IPS-NIHi7 (cell line): ENCODE data around the gene WBP1.
A peak's percentile ranks its signal among the peaks of the same experiment; 100 is the strongest.
"Not testable (repeated sequence)": the region's sequence is repeated elsewhere in the genome, so short reads cannot be mapped to it uniquely, and the experiment has no call there.

Source experiments
- DNase-seq: peaks from one replicate; pipeline ENCODE4 v3.0.0; 2012; ENCODE audit warnings: mixed read lengths; ENCODE audit errors: extremely low spot score

WBP1 gene

DNA sequence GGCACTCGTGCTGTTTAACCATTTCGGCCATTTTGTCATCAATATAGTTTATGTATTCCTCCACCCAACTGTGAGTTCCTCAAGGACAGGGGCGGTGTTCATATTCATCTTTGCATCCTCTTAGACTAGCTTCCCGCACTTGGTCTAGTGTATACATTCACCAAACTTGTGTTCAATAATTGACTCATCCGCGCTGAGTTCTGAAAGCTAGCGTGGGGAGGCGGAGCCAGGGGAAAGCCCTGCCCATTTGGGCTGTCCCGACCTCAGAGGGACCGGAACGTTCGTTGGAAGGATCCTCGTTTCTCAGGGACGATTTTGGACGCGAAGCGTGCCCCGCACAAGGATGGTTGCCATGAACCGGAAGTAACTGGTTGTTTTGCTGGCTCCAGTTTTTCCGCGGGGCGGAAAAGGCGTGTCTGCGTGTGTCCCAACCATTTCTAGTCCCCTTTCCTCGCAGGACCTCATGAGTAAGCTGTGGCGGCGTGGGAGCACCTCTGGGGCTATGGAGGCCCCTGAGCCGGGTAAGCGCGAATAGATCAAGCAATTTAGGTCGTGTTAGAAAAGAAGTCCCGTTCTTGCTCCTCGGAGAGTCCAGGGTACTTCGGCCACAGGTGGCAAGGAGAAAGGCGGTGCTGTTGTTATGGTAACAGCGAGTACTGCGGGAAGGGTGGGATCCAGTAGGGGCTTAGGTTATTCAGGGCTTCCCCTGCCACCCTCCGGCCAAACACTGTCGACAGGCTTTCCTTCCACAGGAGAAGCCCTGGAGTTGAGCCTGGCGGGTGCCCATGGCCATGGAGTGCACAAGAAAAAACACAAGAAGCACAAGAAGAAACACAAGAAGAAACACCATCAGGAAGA lies 3.4 kb upstream of the WBP1 start, which contains the start of gene INO80B:
Gene INO80B, plus strand, starts transcription at position 434 of the 858 bp plus-strand sequence. Its CDS starts 30 bp downstream, at position 464.
- peak; percentile 79 for DNase-seq

DNA sequence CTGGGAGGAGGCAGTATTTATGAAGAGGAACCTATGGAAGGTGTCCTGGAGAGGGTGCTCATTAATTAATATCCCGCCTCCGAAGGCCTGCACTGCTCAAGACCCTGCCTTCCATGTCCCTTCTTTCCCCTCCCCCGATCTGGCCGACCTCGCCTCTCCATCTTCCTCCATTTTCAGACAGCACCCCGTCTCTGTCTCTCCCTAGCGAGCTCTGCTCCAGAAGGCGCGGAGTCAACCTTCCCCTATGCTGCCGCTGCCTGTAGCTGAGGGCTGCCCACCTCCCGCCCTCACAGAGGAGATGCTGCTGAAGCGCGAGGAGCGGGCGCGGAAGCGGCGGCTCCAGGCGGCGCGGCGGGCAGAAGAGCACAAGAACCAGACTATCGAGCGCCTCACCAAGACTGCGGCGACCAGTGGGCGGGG lies 1.1 kb upstream of the WBP1 start:
- DNase-seq = no peak

DNA sequence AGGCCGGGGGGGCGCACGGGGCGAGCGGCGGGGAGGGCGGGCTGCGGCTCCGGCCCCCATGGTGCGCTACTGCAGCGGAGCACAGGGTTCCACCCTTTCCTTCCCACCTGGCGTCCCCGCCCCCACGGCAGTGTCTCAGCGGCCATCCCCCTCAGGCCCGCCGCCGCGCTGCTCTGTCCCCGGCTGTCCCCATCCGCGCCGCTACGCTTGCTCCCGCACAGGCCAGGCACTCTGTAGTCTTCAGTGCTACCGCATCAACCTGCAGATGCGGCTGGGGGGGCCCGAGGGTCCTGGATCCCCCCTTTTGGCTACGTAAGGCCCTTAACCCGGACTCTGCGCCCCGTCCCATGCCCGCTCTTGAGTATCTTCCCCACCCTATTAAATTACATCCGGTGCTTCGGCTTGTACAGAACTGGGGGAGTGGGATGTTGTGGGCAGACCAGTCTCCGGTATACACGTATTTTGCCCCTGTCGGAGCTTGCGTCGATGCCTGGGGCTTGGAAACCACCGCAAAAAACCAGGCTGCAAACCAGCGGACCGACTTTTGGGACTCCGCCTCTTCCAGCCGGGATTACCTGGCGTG lies 598 bp upstream of the WBP1 start:
- peak; percentile 62 for DNase-seq

DNA sequence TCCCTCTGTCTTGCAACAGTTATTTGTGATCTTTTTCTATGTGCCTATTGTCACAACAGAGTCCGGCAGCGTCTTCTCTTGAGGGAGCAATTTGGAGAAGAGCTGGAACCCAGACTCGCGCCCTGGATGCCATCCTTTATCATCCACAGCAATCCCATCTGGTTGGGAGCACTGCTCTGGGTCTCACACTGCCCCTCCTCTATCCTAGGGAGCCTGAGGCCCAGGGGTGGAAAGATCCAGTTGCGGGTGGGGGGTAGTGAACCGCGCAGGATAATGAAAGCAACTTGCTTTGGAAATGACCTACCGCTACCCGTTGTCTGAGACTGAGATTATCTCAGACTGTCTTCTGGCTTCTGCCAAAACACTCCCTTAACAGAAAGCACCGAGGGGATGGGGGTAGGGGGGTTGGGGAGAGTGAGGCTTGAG lies 713 bp downstream of the WBP1 start:
- no peak for DNase-seq

DNA sequence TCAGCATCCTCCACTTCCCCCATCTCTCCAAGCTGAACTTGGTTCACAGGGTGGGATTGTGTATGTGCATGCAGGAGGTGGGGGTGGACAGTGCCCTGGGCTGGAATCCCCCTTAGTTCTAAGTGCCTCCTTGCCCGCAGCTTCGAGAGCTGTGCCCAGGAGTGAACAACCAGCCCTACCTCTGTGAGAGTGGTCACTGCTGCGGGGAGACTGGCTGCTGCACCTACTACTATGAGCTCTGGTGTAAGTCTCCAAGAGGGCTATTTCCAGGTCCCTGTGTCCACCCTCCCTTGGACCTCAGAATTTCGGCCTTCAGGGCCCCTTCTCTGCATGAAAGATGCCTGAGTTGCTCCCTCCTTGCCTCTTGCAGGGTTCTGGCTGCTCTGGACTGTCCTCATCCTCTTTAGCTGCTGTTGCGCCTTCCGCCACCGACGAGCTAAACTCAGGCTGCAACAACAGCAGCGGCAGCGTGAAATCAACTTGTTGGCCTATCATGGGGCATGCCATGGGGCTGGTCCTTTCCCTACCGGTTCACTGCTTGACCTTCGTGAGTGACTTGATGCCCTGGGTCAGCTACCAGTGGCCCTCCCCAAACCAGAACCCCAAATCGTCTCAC lies 1.4 kb downstream of the WBP1 start:
- DNase-seq = not testable (repeated sequence)

DNA sequence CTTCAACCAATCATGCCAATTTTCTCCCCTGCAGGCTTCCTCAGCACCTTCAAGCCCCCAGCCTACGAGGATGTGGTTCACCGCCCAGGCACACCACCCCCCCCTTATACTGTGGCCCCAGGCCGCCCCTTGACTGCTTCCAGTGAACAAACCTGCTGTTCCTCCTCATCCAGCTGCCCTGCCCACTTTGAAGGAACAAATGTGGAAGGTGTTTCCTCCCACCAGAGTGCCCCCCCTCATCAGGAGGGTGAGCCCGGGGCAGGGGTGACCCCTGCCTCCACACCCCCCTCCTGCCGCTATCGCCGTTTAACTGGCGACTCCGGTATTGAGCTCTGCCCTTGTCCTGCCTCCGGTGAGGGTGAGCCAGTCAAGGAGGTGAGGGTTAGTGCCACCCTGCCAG lies 1.9 kb downstream of the WBP1 start:
- DNase-seq = not testable (repeated sequence)

DNA sequence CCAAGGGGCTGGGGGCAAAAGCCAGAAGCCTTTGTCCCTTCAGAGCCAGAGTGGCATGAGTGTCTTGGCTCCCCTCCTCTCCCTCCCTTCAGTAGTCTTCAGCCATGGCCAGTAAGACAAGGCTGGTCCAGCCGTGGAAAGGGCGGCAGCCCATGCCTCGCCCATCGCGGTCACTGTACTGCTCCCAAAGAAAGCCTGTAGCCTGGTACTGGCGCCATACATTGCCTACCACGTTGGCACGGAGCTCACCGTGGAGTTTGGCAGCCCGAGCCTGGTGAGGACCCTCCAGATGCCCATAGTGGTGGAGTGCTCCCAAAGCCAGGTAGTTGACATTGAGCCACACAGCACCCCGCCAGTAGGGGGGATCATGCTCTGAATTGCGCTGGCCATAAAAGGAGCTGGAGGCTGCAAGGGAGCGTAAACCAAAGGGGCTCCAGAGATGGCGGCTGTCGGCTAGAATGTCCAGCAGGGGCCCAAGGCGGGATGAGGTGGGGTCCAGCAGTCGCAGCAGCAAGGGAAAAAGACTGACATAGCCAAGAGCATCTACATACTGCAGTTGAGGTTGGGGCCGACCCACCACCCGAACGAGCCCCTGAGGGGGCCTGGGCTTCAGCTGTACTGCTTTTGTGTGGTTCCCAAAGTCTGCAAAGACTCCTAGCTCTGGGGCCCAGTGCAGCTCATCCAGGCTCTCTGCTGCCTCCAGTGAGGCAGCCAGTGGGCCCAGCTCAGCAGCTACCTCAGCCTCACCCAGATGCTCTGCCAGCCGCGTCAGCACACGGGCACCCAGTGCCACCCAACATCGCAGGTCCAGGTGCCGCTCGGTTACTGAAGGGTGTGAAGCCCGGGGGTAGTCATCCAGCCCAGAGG lies 3.2 kb downstream of the WBP1 start:
- DNase-seq = peak; percentile 28

DNA sequence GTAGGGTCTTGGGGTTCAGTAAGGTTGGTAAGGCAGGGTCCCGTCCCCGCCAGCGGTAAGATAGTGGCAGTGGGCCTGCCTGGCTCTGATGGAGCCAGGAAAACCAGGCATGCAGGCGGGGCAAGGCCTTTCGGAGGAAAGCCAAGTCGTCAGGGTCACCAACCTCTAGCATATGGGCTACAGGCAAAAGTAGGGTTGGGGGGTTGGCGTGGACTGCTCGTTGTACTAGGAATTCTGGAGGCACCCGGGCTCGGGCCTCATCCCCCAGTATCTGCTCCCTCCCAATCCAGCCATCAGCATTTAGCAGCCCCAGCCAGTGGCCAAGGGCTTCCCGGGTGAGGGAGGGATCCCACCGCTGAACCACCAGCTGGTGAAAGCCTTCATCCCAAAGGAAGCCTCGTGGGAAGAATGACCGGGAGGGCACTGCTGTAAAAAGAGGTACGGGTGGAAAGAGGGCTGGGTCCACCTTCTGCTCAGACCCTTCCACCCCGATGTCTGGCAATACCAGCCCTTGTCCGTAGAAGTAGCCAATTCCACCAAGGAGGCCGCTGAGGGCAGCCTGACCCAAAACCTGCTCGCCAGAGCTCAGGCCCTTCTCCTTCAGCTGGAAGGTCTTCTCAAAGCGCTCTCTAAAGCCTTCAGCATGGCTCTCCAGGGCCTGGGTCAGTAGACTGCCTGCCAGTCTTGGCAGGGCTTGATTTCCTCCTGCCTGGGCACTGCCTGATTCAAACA lies 4.0 kb downstream of the WBP1 start:
- no peak for DNase-seq

DNA sequence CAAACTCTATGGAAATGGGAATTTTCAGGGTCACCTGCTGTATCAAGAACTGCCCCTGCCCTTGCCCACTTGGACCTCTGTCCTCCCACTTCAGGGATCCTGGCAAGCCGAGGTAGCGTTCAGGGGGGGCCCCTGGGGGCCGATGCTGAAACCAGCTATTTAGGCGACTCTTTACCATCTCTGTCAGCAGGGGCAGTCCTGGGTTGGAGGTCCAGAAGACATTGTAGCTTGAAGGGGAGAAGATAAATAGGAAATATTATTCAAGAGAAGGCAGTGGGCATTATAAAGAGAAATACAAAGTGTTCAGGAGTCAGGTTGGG lies 4.5 kb downstream of the WBP1 start:
- no peak for DNase-seq

DNA sequence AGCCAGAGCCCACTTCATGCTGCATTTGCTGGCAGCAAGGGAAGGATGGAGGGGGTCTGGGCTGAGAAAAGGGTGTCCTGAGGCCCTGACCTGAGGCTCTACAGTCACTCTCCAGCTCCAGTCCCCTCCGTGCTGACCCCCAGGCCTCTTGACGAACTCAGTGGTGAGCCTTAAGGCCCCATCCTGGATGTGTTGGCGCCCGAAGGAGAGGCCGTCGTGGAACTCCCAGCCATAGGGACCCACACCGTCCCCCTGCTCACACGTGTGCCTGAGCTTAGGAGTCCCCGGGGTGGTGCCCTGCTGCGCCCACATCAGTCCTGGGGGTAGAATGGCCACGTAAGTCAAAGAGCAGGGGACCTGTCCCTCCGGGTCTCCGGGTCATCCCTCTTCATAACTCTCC lies 6.2 kb downstream of the WBP1 start:
- no peak for DNase-seq

DNA sequence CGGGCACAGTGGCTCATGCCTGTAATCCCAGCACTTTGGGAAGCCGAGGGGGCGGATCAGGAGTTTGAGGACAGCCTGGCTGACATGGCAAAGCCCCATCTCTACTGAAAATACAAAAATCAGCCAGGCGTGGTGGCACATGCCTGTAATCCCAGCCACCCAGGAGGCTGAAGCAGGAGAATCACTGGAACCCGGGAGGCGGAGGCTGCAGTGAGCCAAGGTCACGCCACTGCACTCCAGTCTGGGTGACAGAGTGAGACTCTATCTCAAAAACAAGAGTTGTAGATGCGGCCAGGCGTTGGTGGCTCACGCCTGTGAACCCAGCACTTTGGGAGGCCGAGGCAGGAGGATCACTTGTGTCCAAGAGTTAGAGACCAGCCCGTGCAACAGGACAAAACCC lies 12.5 kb downstream of the WBP1 start:
- not testable (repeated sequence) for DNase-seq

DNA sequence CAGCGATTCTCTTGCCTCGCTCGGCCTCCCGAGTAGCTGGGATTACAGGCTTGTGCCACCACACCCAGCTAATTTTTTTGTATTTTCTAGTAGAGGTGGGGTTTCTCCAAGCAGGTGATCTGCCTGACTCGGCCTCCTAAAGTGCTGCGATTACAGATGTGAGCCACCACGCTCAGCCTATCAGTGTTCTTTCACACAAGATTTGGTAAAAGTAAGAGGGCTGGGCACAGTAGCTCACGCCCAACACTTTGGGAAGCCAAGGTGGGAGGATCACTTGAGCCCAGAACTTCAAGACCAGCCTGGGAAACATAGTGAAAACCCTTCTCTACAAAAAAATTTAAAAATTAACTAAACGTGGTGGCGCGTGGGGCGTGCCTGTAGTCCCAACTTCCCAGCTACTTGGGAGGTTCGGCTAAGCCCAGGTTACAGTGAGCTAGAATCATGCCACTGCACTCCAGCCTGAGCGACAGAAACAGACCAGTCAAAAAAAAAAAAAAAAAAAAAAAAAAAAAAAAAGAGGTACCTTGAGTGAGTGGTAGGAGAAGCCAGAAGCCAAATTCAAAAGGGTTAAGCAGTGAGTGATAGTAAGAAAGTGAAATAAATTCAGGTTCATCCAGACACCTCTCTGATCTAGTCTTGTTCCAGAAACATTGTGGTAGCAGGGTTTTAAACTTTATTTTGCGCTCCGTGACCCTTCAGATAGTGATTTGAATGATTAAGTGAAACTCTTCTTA lies 13.3 kb downstream of the WBP1 start:
- no peak for DNase-seq

DNA sequence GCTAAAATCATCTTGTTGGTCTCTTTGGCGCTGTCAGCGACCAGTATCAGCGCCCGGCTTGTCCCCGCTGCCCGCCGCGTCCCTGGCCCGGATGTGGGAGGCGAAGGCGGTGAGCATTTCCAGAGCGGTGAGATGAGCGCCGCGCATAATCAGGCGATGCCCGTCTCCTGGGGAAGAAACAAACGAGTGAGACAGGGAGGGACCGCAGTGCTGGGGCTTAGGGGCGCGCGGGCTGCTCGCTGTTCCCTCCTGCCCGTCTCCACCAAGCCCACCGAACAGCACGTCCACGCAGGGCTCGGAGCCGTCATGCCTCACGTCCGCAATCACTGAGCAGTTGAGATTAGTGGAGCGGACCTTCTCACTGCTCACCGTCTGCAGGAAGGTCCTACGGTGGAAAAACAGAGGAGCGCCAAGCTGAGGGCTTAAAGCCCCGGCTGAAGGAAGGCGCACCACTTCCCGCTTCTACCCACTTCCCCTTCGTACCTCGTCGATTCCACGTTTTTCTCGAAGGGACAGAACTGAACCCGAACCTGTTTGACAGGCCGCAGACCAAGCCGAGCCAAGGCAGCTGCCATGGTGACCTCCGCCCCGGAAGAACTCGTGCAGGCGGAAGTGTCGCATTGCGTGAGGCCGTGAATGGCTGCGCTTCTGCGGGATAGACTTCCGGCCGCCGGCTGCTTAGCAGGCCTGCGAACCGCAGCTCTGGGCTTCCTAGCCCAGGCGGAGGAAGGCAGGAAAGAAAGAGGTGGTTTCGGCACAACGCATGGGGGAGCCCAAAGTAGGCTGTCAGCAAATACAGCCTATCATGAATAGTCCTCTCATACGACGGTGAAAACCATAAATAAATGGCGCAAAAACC lies 14.1 kb downstream of the WBP1 start, which contains the start of gene MRPL53:
Gene MRPL53, minus strand, starts transcription at position 595 of the 859 bp plus-strand sequence. Its CDS starts 20 bp downstream, at position 575.
- DNase-seq = peak; percentile 80

DNA sequence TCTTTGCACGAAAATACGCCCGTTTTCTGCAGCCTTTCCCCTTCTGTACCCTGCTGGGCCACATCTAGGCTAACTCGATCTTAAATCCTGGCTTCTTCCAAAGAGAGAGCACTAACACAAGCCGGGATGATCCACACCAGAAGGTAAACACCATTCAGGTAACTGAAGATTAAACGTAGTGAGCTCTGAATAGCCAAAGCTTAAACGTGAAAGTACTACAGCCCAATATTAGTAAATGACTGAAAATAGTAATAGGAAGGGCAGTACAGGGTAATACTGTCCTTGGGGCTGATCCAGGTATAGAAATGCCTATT lies 14.7 kb downstream of the WBP1 start:
- no peak for DNase-seq

DNA sequence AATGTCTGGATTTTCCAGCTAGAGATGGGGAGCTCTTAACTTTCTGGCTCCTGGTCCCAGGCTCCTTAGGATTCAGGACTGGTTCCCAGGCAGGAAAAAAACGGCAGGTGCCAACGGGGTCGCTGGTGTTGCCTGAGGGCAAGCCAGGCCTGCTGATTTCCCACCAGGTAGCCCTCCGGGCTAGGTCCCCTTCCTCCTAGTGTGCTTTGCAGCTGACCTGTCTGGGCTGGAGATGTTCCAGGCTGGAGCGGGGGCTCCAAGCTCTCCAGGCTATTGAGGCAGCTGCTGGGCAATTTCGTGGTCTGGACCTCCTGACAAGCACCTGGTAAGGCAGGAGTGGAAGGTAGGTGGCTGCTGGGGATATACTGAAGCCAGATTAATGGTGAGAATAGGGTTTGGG lies 16.2 kb downstream of the WBP1 start:
- DNase-seq = no peak

DNA sequence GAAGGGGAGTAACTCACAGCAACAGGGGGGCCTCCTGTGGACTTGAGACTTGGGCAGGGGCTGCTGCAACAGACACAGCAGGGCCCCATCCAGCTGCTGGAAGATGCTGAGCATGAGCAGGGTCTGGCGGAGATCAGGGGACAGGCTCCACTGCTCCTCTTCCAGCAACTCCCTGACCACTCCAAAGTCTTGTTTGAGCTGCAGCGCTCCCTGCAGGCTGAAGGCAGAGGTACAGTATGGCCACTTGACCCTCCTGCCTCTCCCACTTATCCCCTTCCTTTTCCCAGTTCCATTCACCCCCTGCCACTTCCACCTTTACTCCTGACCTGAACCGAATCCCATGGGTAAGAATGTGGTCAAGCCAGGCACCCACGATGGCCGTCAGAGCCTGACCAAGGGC lies 16.7 kb downstream of the WBP1 start:
- DNase-seq = peak; percentile 36

DNA sequence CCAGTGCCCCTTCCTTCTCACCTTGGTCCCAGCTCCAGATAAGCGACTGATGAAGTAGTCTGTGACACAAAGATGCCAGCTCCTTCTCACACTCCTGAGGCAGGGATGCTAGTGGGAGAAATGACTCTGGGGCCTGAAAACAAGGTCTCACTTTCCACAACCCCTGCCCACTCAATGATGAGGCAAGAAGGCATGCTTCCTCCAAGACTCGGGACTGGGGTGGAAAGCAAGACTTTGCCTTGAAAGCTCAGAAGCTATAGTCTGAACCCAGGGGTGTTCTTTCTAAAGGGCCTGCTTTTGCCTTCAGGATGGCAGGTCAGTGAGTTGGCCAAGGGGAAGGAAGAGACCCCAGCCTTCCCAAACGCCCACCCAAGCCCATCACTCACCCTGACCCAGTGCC lies 23.2 kb downstream of the WBP1 start:
- no peak for DNase-seq

DNA sequence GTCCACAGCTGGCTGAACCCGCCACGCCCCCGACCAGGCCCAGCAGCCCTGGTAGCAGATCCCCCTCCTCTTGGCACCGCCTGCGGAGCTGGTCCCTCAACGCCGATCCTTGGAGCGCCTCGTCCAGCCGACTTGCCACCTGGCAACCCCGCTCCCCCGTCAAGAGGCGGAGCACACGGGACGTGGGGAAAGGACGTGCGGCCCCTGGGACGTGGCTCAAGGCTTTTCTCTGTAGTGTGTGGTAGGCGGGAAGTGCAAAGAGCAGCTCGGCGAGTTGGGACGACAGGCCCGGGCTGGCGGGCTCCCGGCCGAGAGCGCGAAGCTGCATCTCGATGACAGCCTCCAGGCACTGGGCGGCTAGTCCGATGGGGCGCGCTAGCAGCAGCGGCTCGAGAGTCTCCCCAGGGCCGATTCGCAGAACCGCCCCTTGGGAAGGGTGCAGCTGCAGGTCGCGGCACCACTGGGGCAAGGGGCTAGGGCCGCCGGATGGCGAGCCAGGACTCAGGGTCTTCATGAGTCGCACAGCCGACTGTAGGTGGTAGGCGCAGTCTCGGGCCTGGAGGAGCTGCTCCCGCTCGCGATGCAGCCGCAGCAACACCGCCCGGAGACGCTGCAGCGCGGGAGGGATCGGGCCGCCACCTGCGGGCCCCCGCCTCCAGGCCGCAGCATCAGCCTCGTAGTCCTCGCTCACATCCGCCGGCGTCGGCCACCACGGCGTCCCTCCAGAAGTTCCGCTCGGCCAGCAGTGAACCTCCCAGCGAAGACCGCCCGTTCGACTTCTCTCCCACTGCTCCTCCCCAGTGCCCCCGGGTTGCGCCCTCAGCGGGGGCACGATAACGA lies 23.9 kb downstream of the WBP1 start:
- peak; percentile 46 for DNase-seq
